H1 (cell line): ENCODE results near the gene ZDHHC8.

Experiments
- MAFK ChIP-seq: IDR thresholded peaks from 2 replicates; pipeline ENCODE4 v1.6.1; 2012; ENCODE audit warnings: low read depth, mild to moderate bottlenecking, improper control_type of control experiment, low read length
- RAD21 ChIP-seq, 2 experiments: IDR thresholded peaks in 1 of 2; conservative IDR thresholded peaks in 1 of 2; 2 replicates each; pipeline ENCODE4 v1.6.1; 2011; ENCODE audit warnings: low read depth in 2 of 2, low read length in 2 of 2, improper control_type of control experiment in 1 of 2, inconsistent platforms in 1 of 2, mild to moderate bottlenecking in 1 of 2, moderate library complexity in 1 of 2
- TF ChIP-seq, protein P1 (sequence below), 3 experiments: IDR thresholded peaks; 1 replicate in 2 of 3; 2 replicates in 1 of 3; pipeline versions ENCODE4 v1.5.1 to v1.6.1; 2011; ENCODE audit warnings: low read length in 3 of 3, mild to moderate bottlenecking in 3 of 3, inconsistent platforms in 2 of 3, low read depth in 1 of 3, moderate library complexity in 1 of 3; ENCODE audit not compliant: insufficient read depth in 1 of 3; ENCODE audit errors: control extremely low read depth in 1 of 3

DNA sequence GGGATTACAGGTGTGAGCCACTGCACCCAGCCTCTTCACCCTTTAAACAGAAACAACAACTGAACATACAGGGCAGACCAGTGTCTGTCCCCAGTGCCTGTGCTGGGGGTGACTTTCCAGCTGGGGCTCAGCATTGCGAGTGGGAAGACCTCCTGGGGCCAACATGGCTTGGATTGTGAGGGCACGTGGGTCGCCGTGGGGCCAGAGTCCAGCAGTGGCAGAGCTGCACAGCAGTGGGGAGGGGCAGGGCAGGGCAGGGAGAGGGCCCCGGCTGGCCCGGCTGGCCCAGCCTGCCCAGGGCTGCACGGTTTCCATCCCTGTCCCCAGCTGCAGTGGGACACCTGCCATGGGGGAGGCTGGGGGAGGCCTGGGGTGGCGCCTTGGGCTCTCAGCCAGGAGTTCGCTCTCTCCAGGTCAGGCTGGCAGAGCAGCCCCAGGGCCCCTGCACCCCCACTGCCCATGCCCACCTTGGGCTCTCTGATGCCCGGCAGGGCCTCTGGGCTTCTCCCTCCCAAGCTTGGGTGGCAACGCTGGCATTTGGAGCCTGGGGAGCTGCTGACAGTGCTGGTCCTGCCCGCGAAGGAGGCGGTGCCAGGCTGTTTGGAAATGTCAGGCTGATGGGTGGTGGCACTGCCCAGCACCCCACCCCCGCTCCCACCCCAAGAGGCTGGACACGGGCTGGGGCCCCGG lies 49.7 kb downstream of the ZDHHC8 start:
- TF ChIP-seq, protein P1, sequence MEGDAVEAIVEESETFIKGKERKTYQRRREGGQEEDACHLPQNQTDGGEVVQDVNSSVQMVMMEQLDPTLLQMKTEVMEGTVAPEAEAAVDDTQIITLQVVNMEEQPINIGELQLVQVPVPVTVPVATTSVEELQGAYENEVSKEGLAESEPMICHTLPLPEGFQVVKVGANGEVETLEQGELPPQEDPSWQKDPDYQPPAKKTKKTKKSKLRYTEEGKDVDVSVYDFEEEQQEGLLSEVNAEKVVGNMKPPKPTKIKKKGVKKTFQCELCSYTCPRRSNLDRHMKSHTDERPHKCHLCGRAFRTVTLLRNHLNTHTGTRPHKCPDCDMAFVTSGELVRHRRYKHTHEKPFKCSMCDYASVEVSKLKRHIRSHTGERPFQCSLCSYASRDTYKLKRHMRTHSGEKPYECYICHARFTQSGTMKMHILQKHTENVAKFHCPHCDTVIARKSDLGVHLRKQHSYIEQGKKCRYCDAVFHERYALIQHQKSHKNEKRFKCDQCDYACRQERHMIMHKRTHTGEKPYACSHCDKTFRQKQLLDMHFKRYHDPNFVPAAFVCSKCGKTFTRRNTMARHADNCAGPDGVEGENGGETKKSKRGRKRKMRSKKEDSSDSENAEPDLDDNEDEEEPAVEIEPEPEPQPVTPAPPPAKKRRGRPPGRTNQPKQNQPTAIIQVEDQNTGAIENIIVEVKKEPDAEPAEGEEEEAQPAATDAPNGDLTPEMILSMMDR (IDR thresholded peaks at IDR 0.05; ENCODE audit: control extremely low read depth in 1 of 3, insufficient read depth in 1 of 3, low read depth in 1 of 3, low read length in 3 of 3), result no peak
- TF ChIP-seq MAFK (no peak), RAD21 (IDR thresholded peaks at IDR 0.05 in 1 of 2, conservative IDR thresholded peaks at IDR 0.05 in 1 of 2; ENCODE audit: low read depth in 2 of 2, low read length in 2 of 2) (no peak)
